Gastrocnemius medialis (tissue), 4 donors: ENCODE measurements around the gene ADRA1B. TPM values are rescaled to one million over a fixed set of nuclear protein-coding genes. Genes with fewer than 3 reads are reported as not detected.

ENCODE experiments used
- ATAC-seq, 2 donors: fragments of 150-250 bp; one replicate each; pipeline ENCODE4 v1.9.1; 2016
- DNase-seq, 2 donors: peaks; one replicate each; pipeline ENCODE4 v3.0.0-alpha.2; 2019
- H3K27ac ChIP-seq, 4 donors: fragments of 200-600 bp; sonication (generic); 1 replicate in 1 of 4; 2 replicates in 3 of 4; pipeline ENCODE4 v1.5.1; 2016 to 2018; ENCODE audit warnings: mild to moderate bottlenecking in 2 of 4, moderate library complexity in 1 of 4
- H3K27me3 ChIP-seq, 3 donors: fragments of 200-600 bp; sonication (generic) in 2 of 3; 1 replicate in 1 of 3; 2 replicates in 2 of 3; pipeline versions ENCODE4 v1.5.1 to v1.6.0; 2016 to 2019; ENCODE audit warnings: mild to moderate bottlenecking in 1 of 3, moderate library complexity in 1 of 3
- H3K36me3 ChIP-seq, 2 donors: fragments of 200-600 bp; sonication (generic) in 1 of 2; one replicate each; pipeline ENCODE4 v1.5.1; 2017 to 2018
- H3K4me1 ChIP-seq, 2 donors: fragments of 200-600 bp; sonication (generic) in 1 of 2; one replicate each; pipeline ENCODE4 v1.5.1; 2016 to 2017; ENCODE audit warnings: mild to moderate bottlenecking in 2 of 2
- H3K4me3 ChIP-seq, 4 donors: fragments of 200-600 bp; sonication (generic) in 3 of 4; 1 replicate in 1 of 4; 2 replicates in 3 of 4; pipeline ENCODE4 v1.5.1; 2016 to 2019; ENCODE audit warnings: mild to moderate bottlenecking in 2 of 4
- H3K9me3 ChIP-seq, 3 donors: fragments of 200-600 bp; sonication (generic) in 2 of 3; 1 replicate in 1 of 3; 2 replicates in 2 of 3; pipeline ENCODE4 v1.5.1; 2016 to 2019
- POLR2A ChIP-seq, 2 donors: fragments of 450-650 bp; IDR thresholded peaks; one replicate each; pipeline ENCODE4 v1.6.1; 2017; ENCODE audit warnings: antibody characterized with exemption in 2 of 2, mild to moderate bottlenecking in 2 of 2, moderate library complexity in 2 of 2
- in situ Hi-C, 4 donors: fragments of 200-750 bp; cut with MboI; loops; one replicate each; pipeline versions ENCODE4 v1.15.0 to v1.8.0; 2017; ENCODE audit warnings: low sequenced_read_pairs in 4 of 4
- intact Hi-C: fragments of 100-400 bp; cut with DNase I; formaldehyde crosslinking; loops from one replicate; pipeline ENCODE4 v1.15.1; 2023; ENCODE audit warnings: low total_unique reads
- total RNA-seq, 4 donors: library from RNA; depleted of rRNA; stranded (reverse); fragments of >200 nt; gene quantifications; one replicate each; pipeline versions ENCODE4 v1.1.0 to v1.2.3, GENCODE V29; 2016
- TF ChIP-seq, protein P1 (sequence below), 5 experiments: fragments of 450-650 bp in 3 of 5; fragments of 200-600 bp in 2 of 5; sonication (generic) in 2 of 5; IDR thresholded peaks in 4 of 5; conservative IDR thresholded peaks in 1 of 5; 1 replicate in 4 of 5; 2 replicates in 1 of 5; pipeline ENCODE4 v1.5.1; 2016 to 2019; ENCODE audit warnings: antibody characterized with exemption in 5 of 5, mild to moderate bottlenecking in 3 of 5, moderate library complexity in 3 of 5

Gene ADRA1B
- total RNA-seq, 4 donors from 2014 or later, result 0.61 to 1.9 (median 0.94) TPM

DNA sequence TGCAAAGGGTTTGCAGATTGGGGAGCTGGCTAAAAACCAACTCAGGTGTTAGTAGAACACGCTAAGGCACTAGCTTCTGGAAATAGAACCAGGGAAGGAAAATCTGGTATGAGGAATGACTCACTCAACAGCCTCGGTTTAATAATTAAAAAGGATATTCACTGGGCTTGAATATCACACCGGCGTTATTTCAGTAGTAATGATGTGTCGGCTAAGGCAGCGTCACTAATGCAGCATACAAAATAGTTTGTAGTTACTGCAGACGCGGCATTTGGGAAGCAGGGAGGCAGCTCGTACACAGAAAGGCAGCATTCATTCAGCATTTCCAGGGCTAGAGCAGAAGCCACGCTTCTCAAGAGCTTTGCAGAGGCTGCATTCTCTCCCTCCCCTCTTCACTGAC, 1.7 kb downstream of the ADRA1B start:
- TF ChIP-seq POLR2A (IDR thresholded peaks at IDR 0.05), result peak in 1 of 2 donors; percentile 18
- TF ChIP-seq, protein P1, sequence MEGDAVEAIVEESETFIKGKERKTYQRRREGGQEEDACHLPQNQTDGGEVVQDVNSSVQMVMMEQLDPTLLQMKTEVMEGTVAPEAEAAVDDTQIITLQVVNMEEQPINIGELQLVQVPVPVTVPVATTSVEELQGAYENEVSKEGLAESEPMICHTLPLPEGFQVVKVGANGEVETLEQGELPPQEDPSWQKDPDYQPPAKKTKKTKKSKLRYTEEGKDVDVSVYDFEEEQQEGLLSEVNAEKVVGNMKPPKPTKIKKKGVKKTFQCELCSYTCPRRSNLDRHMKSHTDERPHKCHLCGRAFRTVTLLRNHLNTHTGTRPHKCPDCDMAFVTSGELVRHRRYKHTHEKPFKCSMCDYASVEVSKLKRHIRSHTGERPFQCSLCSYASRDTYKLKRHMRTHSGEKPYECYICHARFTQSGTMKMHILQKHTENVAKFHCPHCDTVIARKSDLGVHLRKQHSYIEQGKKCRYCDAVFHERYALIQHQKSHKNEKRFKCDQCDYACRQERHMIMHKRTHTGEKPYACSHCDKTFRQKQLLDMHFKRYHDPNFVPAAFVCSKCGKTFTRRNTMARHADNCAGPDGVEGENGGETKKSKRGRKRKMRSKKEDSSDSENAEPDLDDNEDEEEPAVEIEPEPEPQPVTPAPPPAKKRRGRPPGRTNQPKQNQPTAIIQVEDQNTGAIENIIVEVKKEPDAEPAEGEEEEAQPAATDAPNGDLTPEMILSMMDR (IDR thresholded peaks at IDR 0.05 in 4 of 5, conservative IDR thresholded peaks at IDR 0.05 in 1 of 5), result no peak
- DNase-seq, result no peak
- Histone ChIP-seq H3K4me3 (no peak overlapping the region), H3K27me3 (peaks cover 6 to 20% (median 7%) of the 10 kb centered on the region in 3 donors), H3K4me1 (no peaks in the 10 kb centered on the region), H3K36me3 (no peaks in the 10 kb centered on the region), H3K9me3 (no peaks in the 10 kb centered on the region), H3K27ac (no peak overlapping the region)
- no peak for ATAC-seq
- in situ Hi-C loops, result loop anchor here in 3 of 4 donors (10.0 to 25.0 kb wide), 4 partner anchors 133 to 481 kb away; no protein-coding TSS in a partner anchor
- intact Hi-C loops, result loop anchor here (5.0 to 10.0 kb wide), 4 partner anchors 69 to 471 kb away; no protein-coding TSS in a partner anchor

DNA sequence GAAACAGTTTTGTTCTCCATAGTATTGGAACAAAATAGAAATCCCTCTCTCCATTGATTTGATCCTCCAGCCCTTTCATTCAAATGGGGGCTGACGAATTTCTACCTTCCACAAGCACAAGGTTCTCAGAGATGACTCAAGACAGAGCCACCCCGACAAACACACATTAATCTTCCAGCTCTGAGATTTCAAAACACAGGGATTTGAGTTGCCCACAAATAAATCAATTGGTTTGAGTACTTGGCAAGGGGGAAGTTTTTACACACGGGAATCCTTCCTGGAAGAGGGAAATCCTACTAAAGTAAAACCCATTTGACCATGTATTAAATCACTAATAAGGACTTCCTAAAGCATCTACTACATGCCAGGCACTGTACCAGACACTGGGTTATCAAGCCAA, 5.4 kb downstream of the ADRA1B start:
- no peak for TF ChIP-seq POLR2A (IDR thresholded peaks at IDR 0.05)
- TF ChIP-seq, protein P1 (IDR thresholded peaks at IDR 0.05 in 4 of 5, conservative IDR thresholded peaks at IDR 0.05 in 1 of 5), result no peak
- Histone ChIP-seq H3K36me3 (no peaks in the 10 kb centered on the region), H3K27me3 (peaks cover 6 to 15% (median 6%) of the 10 kb centered on the region in 3 donors), H3K4me1 (no peaks in the 10 kb centered on the region), H3K4me3 (no peak overlapping the region), H3K27ac (no peak overlapping the region), H3K9me3 (no peaks in the 10 kb centered on the region)
- no peak for DNase-seq
- in situ Hi-C loops, result loop anchor here in 2 of 4 donors (25.0 kb wide), 2 partner anchors 409 to 484 kb away; no protein-coding TSS in a partner anchor
- ATAC-seq, result no peak
- intact Hi-C loops, result no loop called here

DNA sequence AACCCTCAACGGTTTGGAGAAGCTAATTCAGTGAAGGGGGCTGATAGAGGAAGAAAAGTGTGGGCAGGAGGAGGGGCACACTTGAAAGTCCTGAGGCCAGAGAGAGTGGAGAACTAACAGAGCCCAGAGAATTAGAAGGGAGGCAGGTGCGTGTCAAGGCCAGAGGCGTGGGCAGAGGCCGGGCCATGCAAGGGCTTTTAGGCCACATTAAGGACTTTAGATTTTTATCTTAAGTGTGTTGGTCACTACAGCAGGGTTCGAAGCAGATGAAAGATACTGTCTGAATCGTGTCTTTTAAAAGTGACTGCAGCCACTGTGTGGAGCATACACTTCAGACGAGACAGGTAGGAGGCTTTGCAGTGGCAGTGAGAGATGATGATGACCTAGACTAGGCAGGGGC, 6.7 kb downstream of the ADRA1B start:
- Histone ChIP-seq H3K27me3 (peaks cover 0 to 3% (median 0%) of the 10 kb centered on the region in 3 donors), H3K4me3 (no peak overlapping the region), H3K4me1 (no peaks in the 10 kb centered on the region), H3K36me3 (no peaks in the 10 kb centered on the region), H3K9me3 (no peaks in the 10 kb centered on the region), H3K27ac (no peak overlapping the region)
- DNase-seq, result no peak
- TF ChIP-seq, protein P1 (IDR thresholded peaks at IDR 0.05 in 4 of 5, conservative IDR thresholded peaks at IDR 0.05 in 1 of 5), result no peak
- no peak for TF ChIP-seq POLR2A (IDR thresholded peaks at IDR 0.05)
- no peak for ATAC-seq
- intact Hi-C loops (no loop called here), in situ Hi-C loops (loop anchor here in 2 of 4 donors (25.0 kb wide), 2 partner anchors 411 to 486 kb away; no protein-coding TSS in a partner anchor)

DNA sequence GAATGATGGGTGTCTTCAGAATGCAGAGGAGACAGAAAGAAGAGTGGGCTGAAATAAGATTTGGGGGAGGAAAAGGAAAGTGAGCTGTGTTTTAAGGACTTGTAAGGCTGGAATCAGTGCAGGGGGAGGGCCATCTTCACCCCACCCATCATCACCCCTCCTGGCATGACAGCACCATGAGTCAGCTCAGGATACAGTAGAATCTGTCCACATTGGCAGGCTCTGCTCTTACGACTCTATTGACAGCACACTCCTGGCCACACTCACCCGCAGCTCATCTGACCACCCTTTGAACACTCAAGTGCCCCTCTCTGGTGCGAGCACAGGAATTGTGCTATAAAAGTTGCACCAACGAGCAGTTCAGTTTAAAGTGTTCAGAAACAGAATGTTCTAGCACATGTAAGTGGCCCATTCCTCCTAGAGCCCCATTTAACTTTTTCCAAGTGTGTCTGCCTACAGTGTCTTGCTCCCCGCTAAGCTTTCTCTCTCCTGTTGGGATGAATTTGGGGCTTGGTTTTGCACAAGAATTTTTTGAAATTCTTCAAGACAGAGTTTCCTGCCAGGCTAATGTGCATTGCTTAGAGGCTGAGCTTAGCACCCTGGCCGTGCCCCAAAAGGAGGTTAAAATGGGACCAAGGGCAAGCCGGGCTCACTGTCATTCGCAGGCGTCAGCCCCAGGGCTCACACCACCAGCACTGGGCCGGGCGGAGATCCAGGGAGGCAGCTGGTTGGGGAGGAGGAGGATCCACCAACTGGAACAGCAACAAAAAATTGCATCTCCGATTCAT, 12.0 kb downstream of the ADRA1B start:
- in situ Hi-C loops, result loop anchor here in 1 of 4 donors (25.0 kb wide), 1 partner anchor 391 kb away; no protein-coding TSS in a partner anchor
- peak; percentile 44 to 67 for ATAC-seq
- H3K27ac ChIP-seq, result no peak overlapping the region

More for the DNA sequence above, 12.0 kb downstream of the ADRA1B start:
- Histone ChIP-seq H3K9me3 (no peaks in the 10 kb centered on the region), H3K4me3 (no peak overlapping the region), H3K36me3 (no peaks in the 10 kb centered on the region), H3K4me1 (peaks cover 7 to 10% of the 10 kb centered on the region in 2 donors), H3K27me3 (no peaks in the 10 kb centered on the region)
- intact Hi-C loops, result no loop called here
- DNase-seq, result no peak
- TF ChIP-seq, protein P1 (IDR thresholded peaks at IDR 0.05 in 4 of 5, conservative IDR thresholded peaks at IDR 0.05 in 1 of 5), result no peak
- TF ChIP-seq POLR2A (IDR thresholded peaks at IDR 0.05), result no peak
